DMS153 (cell line): ENCODE data around the gene PPFIA1.
"Not testable (repeated sequence)": the region's sequence is repeated elsewhere in the genome, so short reads cannot be mapped to it uniquely, and the experiment has no call there.

Experiments
- DNase-seq: peaks from one replicate; lab custom pipeline; 2025; lab: John Stamatoyannopoulos, UW

Gene PPFIA1

DNA sequence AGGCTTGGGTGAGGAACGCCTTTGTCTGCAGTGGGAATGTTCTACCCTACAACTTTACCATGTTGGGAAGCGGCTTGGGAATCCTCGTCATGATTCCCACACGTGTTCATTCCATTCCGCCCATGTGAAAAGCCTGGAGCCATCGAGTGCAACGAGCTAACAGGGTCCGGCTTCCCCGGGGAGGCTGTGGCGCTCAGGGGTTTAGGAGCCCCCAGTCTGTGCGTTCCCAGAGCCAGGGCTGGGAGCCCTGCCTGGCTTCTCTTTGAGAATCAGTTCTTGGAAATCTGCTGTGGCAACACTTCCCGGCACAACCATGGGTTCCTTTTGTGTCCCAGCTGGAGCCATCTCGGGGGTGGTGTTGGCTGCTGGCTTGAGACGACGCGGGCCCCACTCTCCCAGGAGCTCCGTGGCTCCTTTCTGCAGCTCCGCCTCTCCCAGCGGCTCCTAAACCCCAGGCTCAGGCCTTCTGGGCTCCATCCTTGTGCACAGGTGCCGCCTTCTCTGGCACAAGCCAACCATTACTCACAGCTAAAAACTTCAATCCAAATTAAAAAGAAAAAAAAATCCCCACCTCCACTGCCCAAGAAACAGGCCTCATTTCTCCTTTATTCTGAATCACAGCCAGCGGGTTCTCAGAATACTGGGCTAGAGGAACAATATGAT is 18.7 kb upstream of the PPFIA1 start:
- DNase-seq = no peak

DNA sequence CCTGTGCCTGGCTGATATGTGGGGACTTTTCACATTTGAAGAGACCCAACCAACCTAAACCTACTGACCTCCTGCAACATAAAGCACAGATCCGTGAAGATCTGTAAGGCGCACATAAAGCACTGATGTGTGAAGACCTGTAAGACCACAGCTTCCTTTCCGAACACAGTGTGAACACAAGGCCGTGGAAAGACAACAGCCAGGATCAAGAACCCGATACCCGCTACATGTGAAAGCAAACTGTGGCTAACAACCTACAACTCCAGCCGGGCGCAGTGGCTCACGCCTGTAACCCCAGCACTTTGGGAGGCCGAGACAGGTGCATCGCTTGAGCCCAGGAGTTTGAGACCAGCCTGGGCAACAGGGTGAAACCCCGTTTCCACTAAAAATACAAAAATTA is 17.6 kb upstream of the PPFIA1 start:
- no peak for DNase-seq

DNA sequence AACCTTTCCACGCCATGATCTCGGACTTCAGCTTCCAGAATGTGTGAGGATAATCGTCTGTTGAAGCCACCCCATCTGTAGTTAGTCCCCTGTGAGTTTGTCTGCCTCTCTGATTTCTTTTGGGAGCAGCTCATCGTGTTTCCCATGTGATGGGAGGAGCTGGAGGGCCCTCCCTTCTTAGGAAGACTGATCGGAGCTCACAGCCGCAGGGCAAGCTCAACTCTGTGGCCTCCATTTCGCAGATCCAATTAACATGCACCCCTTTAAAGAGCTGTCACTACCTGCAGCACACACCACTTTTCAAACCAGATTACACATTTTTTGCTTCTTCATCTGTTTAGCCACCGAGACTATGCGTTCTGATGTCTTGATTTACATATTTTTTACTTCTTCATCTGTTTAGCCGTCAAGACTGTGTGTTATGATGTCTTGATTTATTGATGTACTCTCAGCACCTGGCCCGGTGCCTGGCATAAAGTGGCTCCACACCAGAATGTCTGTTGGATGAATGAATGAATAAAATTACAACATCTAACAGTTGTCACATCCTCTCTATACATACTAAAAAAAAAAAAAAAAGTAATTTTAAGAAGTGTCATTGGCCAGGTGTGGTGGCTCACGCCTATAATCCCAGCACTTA is 14.9 kb upstream of the PPFIA1 start:
- no peak for DNase-seq

DNA sequence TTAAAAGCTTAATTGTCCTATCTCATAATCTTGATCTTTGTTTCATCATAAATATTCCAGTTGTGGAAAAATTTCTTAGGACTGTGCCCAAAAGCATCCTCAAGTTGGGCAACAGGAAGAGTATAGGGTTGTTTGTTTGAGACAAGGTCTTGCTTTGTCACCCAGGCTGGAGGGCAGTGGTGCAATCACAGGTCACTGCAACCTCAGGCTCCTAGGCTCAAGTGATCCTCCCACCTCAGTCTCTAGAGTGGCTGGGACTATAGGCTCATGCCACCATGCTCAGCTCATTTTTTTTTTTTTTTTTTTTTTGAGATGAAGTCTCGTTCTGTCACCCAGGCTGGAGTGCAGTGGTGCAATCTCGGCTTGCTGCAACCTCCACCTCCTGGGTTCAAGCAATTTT is 11.4 kb upstream of the PPFIA1 start:
- DNase-seq = not testable (repeated sequence)

DNA sequence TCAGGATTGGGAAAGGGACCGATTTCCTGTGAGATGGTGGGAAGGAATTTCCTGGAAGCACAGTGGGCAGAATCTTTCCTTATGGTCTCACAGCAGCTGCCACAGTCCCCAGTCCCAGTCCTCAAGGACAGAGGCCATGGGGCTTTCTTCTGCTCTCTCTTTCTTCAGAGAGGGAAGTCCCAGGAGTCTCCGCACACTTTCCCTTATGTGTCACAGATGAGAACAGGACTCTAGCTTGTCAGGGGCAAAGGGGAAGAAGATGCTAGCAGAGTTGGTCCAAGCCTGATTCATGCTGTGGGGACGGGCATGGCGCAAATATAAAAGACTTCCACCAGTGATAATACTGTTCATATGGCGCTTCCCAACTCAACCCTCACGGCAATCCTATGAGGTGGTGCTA is 7.5 kb upstream of the PPFIA1 start:
- DNase-seq = no peak

DNA sequence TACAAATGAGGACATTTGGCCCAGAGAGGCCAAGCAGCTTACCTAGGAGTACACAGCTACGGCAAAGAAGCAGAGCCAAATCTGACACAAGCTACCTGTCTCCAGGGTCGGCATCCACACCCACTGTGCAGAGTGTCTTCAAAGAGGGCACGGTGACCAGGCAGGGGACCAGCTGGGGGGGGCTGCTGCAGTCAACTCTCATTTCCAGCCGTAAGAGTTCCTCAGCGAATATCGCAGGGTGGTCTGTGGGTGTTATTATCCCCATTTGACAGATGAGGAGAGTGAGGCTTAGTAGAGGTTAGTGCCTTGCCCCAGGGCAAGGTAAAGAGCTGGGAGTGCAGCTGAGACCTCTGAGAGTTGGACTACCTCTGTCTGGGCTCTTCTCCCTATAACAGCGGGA is 7.1 kb upstream of the PPFIA1 start:
- DNase-seq = no peak

DNA sequence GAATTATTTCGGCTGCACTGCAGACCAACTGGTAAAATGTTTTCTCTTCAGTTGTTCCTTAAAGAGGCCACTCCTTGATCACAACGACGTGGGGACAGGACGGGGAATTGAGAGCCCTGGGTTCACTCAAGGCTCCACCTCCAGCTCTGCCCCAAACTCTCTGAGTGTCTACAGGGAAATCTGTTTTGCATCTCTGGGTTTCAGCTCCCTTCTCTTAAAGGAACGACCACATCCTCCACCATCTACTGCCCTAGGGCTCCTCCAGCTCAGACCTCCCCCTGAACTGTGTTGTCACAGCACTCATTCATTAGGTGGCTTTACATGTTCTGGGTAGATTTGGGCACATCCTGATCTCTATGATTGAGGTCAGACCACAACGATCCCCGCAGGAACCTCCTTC is 5.1 kb upstream of the PPFIA1 start:
- no peak for DNase-seq

DNA sequence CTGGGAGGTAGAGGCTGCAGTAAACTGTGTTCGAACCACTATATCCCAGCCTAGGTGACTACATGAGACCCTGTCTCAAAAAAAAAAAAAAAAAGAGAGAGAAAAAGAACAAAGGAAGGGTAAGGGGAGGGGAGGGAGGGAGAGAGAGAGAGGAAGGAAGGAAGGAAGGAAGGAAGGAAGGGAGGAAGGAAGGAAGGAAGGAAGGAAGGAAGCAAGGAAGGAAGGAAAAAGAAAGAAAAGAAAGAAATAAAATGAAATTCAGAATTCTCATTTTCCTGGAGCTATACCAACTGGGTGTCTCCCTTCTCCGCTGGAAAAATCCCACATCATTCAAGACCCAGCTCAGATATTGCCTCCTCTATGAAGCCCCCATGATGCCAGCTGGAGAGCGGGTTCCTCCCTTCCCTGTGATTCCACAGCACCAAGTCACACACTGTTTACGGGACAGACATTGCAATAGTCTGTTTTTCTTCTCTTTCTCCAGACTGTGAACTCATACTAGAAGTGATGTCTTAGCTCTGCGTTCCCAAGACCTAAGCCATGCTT is 3.0 kb upstream of the PPFIA1 start:
- no peak for DNase-seq

DNA sequence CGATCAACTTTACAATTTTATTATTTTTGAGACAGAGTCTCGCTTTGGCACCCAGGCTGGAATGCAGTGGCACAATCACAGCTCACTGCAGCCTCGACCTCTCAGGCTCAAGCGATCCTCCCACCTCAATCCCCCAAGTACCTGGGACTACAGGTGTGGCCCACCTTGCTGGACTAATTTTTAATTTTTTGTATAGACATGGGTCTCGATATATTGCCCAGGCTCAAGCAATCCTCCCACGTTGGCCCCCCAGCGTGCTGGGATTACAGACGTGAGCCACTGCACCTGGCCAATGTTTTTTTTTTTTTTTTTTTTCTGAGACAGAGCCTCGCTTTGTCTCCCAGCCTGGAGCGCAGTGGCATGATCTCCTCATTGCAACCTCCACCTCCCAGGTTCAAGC is 2.0 kb upstream of the PPFIA1 start:
- no peak for DNase-seq

DNA sequence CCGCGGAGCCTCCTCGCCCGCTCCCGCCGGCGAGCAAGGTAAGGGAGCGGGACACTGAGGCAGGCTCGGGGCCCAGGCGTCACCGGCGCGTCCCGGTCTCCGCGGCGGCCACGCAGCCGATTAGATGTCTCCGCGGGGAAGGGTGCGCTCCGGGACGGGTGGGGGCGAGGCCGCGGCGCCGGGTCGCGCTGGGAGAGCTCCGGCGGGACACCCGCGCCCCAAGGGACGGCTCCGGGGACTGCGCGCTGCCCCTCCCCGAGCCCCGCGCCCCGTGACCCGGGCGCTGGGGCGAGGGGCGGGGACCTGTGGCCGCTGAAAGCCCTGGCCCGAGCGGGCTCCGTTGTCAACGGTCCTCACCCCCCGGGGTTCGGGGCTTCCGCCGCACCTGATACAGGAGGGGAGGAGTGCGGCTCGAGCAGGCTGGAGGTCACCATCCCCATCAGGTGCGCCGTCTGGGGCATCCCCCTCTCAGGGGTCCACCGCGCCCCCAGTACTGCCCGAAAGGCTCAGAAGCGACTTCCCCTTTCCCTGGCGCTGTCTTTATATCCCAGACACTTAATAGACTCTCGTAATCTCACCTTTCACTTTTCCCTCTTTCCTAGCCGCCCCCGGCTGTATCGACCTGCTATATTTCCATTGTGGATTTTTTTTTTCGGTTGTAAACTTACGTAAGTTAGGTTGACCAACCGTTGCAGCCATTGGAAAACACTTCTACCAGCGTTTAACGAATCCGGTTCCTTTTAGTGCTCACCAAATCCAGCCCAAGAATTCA is 573 bp downstream of the PPFIA1 start:
- no peak for DNase-seq

DNA sequence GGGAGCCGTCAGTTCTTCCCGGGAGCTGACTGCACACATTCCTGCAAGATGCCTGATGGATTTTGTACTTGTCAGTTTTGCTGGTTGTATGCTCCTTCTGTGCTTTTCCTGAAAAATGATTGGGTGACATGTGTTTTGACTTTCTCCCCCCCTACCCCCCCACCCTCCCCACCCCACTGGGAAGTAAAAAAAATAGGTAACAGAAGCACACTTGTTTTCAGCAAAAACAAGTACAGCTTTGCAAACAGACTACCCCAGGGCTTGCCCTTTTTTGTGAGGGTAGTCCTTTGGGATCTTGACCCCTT is 1.1 kb downstream of the PPFIA1 start:
- DNase-seq = no peak

DNA sequence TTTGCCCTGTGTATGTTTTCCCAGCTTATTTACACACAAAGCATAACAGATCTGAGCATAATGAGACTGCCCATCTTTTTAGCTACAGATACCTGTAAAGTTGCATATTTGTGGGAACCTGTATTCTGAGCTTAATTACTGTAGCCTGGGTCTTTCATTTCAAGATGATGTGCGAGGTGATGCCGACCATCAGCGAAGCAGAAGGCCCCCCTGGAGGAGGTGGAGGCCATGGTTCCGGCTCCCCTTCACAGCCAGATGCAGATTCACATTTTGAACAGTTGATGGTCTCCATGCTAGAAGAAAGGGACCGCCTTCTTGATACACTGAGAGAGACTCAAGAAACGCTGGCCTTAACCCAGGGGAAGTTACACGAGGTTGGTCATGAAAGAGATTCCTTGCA is 1.5 kb downstream of the PPFIA1 start:
- no peak for DNase-seq

DNA sequence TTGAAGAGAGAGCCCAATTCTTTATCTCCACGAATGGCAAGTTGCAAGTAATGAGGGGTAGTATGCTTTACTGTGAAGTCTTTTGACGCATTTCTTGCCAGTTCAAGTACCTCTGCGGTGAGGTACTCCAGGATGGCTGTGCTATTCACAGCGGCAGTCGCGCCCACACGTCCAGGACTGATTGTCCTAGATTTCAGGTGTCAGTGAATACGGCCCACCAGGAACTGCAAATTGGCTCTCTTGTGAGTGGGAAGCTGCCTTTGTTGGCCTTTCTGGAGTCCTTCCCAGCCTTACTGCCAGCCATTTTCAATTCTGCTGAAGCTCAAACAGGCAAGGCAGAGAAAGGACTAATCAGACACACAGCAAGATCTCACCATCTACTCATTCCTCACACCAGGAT is 8.5 kb downstream of the PPFIA1 start:
- DNase-seq = no peak

DNA sequence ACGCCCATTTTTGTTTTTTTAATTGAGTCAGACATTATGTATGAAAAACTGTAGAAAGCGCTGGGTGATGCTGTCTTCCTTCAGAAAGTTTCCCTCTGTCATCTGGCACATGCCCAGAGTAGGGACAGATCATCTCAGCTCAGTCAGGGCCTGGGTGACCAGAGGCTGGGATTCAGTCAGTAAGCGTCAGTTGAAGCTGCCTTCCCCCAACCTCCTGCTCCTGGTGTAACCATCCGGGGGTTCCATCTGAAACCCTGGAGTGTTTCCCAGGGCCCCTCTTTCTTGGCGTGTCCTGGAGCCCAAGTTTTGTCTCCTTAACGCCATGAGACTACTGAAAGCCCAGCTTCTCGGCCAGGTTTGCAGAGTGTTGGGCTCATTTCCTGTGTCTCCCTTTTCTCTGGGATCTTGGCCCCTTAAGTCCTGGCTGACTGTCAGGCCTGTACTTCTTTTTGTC is 10.7 kb downstream of the PPFIA1 start:
- DNase-seq = no peak

DNA sequence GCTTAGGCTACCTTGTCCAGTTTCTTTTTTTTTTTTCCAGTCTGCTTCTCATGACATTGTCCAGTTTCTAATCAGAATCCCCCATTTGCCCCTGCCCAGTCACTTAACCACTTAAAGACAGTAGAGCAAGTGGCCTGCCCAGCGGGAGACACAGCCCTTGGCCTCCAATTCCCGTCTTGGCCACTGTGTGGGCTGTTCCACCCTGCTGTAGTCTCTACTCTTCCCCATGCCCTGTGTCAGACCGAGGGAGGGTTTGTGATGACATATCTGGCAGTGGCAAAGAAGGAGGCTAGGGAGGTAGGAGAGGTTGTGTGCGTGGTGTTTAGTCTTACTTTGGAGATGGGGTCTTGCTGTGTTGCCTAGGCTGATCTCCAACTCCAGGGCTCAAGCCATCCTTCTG is 11.5 kb downstream of the PPFIA1 start:
- no peak for DNase-seq

DNA sequence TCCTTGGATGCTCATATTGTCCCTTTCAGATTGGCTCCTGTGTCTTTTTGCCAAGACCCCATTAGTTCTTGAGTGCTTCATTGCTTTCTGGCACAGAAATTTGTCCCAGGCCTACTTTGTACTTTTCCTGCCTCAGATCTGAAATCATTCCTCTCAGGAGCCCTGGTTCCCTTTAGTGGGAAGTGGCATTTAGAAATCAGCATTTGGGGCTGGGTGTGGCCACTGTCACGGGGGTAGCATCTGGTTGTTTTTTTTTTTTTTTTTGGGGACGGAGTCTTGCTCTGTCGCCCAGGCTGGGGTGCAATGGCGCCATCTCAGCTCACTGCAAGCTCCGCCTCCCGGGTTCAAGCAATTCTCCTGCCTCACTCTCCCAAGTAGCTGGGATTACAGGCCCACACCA is 18.2 kb downstream of the PPFIA1 start:
- no peak for DNase-seq

DNA sequence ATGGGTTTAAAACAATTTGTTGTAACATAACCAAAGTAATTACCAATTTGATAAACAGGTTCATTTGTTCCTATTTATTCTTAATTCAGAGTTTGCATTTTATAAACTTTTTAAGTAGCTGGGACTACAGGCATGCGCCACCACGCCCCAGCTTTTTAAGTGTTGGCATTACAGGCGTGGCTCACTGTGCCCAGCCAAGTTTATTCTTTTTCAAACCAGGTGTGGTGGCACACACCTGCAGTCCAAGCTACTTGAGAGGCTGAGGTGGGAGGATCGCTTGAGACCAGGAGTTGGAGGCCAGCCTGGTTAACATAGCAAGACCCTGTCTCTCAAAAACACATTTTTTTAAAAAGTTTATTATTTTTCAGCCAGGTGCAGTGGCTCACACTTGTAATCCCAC is 19.1 kb downstream of the PPFIA1 start:
- no peak for DNase-seq

DNA sequence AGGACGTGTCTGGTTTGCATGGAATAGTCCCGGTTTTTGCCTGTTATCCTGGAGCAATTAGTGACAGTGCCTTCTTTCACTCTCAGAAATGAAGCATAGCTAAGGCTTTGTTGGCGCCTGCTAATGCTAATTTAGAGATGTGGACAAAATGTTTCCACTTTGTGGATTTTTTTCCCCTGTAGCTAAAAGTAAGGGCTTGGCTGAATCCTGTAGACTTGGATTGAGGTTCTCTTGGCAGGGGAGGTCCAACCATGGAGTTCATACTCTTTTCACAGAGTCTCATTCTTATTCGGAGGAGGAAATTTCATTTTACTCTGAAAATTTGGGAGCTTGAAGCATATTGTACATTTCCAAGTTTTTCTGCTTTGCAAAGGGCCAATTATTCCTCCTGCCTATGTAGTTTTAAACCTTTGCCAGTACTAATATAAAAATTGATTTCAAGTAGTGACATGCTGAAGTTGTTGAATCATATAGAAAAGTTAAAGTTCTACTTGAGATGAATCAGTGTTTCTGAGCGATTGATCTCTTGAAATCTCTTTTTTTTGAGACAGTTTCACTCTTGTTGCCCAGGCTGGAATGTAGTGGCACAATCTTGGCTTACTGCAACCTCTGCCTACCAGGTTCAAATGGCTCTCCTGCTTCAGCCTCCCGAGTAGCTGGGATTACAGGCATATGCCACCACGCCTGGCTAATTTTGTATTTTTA is 20.0 kb downstream of the PPFIA1 start:
- DNase-seq = no peak

DNA sequence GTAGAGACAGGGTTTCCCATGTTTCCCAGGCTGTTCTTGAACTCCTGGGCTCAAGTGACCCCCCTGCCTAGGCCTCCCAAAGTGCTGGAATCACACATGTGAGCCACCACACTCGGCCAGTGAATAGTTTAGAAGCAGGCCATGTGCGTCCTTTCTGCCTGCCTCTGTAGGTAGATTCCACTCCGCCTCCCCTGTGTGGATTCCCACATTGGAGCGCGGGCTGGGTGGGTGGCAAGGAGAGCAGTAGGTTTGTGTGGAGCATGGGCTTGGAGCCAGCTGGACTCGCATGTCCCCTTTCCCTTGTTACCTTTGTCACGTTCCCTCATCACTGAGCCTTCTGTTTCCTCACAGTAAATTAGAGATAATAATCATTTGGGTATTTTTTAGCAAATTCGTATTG is 21.7 kb downstream of the PPFIA1 start:
- DNase-seq = no peak

DNA sequence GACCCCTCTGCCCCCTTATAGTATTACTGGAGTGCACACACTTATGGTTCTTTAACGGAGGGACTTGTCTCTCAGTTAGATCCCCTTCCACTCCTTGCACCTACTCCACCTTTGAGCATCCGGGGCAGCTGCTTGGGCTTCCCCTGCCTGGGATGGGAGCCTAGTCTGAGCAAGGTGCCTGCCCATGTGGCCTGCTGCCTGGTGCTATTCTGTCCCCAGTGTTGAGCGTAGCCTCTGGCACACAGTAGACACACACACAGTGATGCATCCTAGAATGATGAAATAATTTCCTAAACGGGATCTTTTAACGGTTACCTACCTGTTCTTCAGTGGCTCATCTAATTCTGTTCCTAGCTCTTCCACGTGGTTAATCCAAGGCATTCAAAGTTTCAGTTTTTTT is 22.4 kb downstream of the PPFIA1 start:
- no peak for DNase-seq

DNA sequence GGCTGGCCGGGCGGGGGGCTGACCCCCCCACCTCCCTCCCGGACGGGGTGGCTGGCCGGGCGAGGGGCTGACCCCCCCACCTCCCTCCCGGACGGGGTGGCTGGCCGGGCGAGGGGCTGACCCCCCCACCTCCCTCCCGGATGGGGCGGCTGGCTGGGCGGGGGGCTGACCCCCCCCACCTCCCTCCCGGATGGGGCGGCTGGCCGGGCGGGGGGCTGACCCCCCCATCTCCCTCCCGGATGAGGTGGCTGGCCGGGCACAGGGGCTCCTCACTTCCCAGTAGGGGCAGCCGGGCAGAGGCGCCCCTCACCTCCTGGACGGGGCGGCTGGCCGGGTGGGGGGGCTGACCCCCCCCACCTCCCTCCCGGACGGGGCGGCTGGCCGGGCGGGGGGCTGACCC is 24.7 kb downstream of the PPFIA1 start:
- not testable (repeated sequence) for DNase-seq

DNA sequence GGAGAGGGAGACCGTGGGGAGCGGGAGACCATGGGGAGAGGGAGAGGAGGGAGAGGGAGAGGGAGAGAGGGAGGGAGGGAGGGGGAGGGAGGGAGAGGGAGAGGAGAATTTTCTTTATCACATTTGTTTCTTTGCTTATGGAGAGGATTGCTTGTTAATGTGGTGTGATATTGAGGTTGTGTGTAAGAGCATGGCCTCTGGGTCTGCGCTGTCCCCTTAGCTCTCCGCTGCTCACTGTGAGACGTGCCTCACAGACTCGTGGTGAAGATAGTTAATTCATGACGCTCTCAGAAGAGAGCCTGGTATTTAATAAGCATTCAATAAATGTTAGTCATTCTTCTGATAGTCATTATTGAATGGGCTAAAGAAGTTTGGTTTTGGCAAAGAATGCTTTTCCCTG is 26.2 kb downstream of the PPFIA1 start:
- no peak for DNase-seq

DNA sequence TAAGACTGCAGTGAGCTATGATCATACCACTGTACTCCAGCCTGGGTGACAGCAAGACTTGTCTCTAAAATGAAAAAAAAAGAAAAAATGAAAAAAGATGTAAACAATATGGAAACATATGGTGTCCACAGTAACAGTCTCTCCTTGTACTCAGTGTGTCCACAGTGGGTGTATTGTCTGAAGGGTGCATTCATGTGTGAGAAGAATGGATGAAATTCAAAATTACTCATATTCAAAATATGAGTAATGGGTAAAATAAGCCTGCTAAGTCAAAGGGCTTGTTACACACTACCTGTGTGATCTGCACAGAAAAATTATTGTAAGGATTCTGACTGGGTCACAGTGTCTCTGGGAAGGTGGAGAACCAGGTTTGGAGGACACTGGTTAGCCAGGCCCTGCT is 26.9 kb downstream of the PPFIA1 start:
- no peak for DNase-seq
